Calu3 (cell line): ENCODE measurements around the gene TRPV4. TPM values are rescaled to one million over a fixed set of nuclear protein-coding genes. Genes with fewer than 3 reads are reported as not detected.
"Not testable (repeated sequence)": the region's sequence is repeated elsewhere in the genome, so short reads cannot be mapped to it uniquely, and the experiment has no call there.

Experiments
- BruUV-seq: library from RNA; stranded (reverse); fragments of 400-500 nt; replicated peaks from 2 replicates; lab custom pipeline; 2021; lab: Mats Ljungman, UMichigan
- CTCF ChIA-PET: fragments of 300-600 bp; sonication (Branson Sonifier 250); formaldehyde crosslinking; loops from one replicate; lab custom pipeline; 2022; ENCODE audit warnings: antibody characterized with exemption; lab: Charles Lee
- DNase-seq: peaks from one replicate; pipeline ENCODE4 v3.0.0; 2022
- H3K27ac Mint-ChIP-seq: one replicate; pipeline ENCODE4 v1.8.0; 2022; ENCODE audit warnings: mixed read lengths; ENCODE audit not compliant: unreplicated experiment
- H3K27me3 Mint-ChIP-seq: one replicate; pipeline ENCODE4 v1.8.0; 2022; ENCODE audit warnings: mixed read lengths; ENCODE audit not compliant: unreplicated experiment
- H3K36me3 Mint-ChIP-seq: one replicate; pipeline ENCODE4 v1.8.0; 2022; ENCODE audit warnings: mild to moderate bottlenecking, moderate library complexity, mixed read lengths; ENCODE audit not compliant: insufficient read depth, unreplicated experiment
- H3K4me1 Mint-ChIP-seq: one replicate; pipeline ENCODE4 v1.8.0; 2022; ENCODE audit warnings: mild to moderate bottlenecking, low read depth, mixed read lengths; ENCODE audit not compliant: unreplicated experiment
- H3K4me3 Mint-ChIP-seq: one replicate; pipeline ENCODE4 v1.8.0; 2022; ENCODE audit warnings: mild to moderate bottlenecking, low read depth, moderate library complexity, mixed read lengths; ENCODE audit not compliant: unreplicated experiment
- H3K9me3 Mint-ChIP-seq: one replicate; pipeline ENCODE4 v1.8.0; 2022; ENCODE audit warnings: low read depth, mixed read lengths; ENCODE audit not compliant: unreplicated experiment
- CTCF ChIP-seq: fragments of 200-600 bp; IDR thresholded peaks from one replicate; pipeline ENCODE4 v1.8.0; 2022; ENCODE audit warnings: antibody characterized with exemption; ENCODE audit not compliant: unreplicated experiment
- intact Hi-C: fragments of 100-400 bp; cut with micrococcal nuclease; formaldehyde crosslinking; loops from one replicate; pipeline ENCODE4 v1.10.0; 2022; ENCODE audit not compliant: unreplicated experiment
- total RNA-seq: library from RNA; stranded (reverse); gene quantifications from 2 replicates; pipeline ENCODE4 v1.2.3, GENCODE V29; 2022

The TRPV4 gene
- total RNA-seq, 1 experiment from 2014 or later, result 25.3 TPM

DNA sequence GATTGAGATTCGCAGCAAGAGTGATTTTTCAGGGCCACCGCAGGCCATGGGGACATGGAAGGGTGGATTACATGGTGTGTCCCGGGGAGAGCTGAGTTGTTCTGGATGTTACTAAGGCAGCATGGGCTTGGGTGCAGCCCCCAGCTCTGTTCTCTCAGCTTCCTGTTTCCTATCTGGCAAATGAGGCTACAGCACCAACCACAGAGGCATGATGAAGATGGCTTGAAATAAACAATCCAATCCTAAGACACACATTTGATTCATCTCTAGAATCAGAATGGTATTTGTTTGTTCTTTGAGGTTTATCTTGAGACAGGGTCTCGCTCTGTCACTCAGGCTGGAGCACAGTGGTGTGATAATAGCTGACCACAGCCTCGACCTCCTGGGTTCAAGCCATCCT, 25.6 kb upstream of the TRPV4 start:
- no peak for TF ChIP-seq CTCF
- no peaks in the 10 kb centered on the region for H3K4me1 Mint-ChIP-seq
- no peaks in the 10 kb centered on the region for H3K9me3 Mint-ChIP-seq
- no peak overlapping the region for H3K4me3 Mint-ChIP-seq
- DNase-seq, result no peak
- intact Hi-C loops, result no loop called here
- no peak overlapping the region for H3K27ac Mint-ChIP-seq
- BruUV-seq, result no TSS peak
- no peaks in the 10 kb centered on the region for H3K36me3 Mint-ChIP-seq
- H3K27me3 Mint-ChIP-seq, result no peaks in the 10 kb centered on the region
- CTCF ChIA-PET, result no interaction called here

- H3K27ac Mint-ChIP-seq, result no peak overlapping the region
- no peak for TF ChIP-seq CTCF
- CTCF ChIA-PET, result interaction anchor here (0.8 kb wide), 1 partner anchor 9 kb away, joined by 3 read pairs; no protein-coding TSS in a partner anchor
- peaks cover 5% of the 10 kb centered on the region for H3K36me3 Mint-ChIP-seq
- intact Hi-C loops, result no loop called here
- H3K4me1 Mint-ChIP-seq, result no peaks in the 10 kb centered on the region
- no peak overlapping the region for H3K4me3 Mint-ChIP-seq
- BruUV-seq, result no TSS peak
- H3K9me3 Mint-ChIP-seq, result no peaks in the 10 kb centered on the region
- no peak for DNase-seq
- H3K27me3 Mint-ChIP-seq, result no peaks in the 10 kb centered on the region
Observed at GRCh38 chr12:109857715-109858114, 24.5 kb upstream of the TRPV4 start.

GRCh38 chr12:109855377-109855776, 22.2 kb upstream of the TRPV4 start:
- H3K4me1 Mint-ChIP-seq, result no peaks in the 10 kb centered on the region
- no peak overlapping the region for H3K4me3 Mint-ChIP-seq
- no peaks in the 10 kb centered on the region for H3K9me3 Mint-ChIP-seq
- CTCF ChIA-PET, result no interaction called here
- H3K36me3 Mint-ChIP-seq, result peaks cover 5% of the 10 kb centered on the region
- TF ChIP-seq CTCF, result no peak
- BruUV-seq, result no TSS peak
- intact Hi-C loops, result no loop called here
- no peak overlapping the region for H3K27ac Mint-ChIP-seq
- DNase-seq, result no peak
- no peaks in the 10 kb centered on the region for H3K27me3 Mint-ChIP-seq

DNA sequence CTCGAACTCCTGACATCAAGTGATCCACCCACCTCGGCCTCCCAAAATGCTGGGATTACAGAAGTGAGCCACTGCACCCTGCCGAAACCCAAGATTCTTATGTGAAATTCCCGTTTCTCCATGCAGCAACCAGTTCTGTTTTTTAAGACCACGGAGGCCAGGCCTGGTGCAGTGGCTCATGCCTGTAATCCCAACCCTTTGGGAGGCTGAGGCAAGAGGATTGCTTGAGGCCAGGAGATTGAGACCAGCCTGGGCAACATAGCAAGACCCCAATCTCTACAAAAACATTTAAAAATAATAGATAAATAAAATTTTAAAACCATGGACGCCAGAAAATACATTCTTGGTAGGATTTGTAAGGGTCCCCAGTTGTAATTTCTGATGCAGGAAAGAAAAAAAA, 17.3 kb upstream of the TRPV4 start:
- H3K9me3 Mint-ChIP-seq, DNase-seq, H3K4me1 Mint-ChIP-seq, H3K4me3 Mint-ChIP-seq, BruUV-seq, H3K36me3 Mint-ChIP-seq, CTCF ChIA-PET, H3K27me3 Mint-ChIP-seq, H3K27ac Mint-ChIP-seq: not testable (repeated sequence)
- intact Hi-C loops, result loop anchor here (5.0 kb wide), 1 partner anchor 77 kb away; no protein-coding TSS in a partner anchor

DNA sequence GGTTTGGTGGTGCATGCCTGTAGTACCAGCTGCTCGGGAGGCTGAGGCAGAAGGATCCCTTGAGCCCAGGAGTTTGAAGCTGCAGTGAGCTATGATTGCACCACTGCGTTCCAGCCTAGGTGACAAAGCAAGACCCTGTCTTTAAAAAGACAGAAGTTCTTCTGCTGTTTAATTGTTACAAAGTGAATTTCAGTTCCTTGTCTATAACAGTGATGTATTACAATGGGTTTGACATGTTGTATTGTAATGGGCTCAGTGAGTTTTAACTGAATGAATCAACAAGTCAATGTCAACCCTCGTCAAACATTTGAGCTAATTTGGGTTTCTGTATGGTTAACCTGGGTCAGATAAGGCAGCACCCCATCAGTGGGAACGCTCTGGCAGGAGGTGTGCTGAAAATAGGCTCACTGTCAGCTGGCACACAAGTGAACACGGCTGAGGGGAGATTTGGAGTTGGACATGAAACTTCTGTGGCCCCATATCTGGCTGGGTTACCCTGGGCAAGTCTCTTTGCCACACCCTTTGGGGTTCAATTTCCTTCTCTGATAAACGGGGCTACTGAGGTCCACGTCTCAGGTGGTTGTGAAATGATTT, 14.0 kb upstream of the TRPV4 start:
- Mint-ChIP-seq H3K27ac (no peak overlapping the region), H3K4me1 (no peaks in the 10 kb centered on the region), H3K36me3 (no peaks in the 10 kb centered on the region), H3K4me3 (no peak overlapping the region), H3K9me3 (no peaks in the 10 kb centered on the region), H3K27me3 (no peaks in the 10 kb centered on the region)
- CTCF ChIA-PET, result interaction anchor here (0.7 to 2.5 kb wide), 2 partner anchors 12 to 42 kb away, joined by 3 to 24 read pairs; no protein-coding TSS in a partner anchor
- intact Hi-C loops, result no loop called here
- no peak for DNase-seq
- no peak for TF ChIP-seq CTCF
- no TSS peak for BruUV-seq
